HG03439 (cell line): Measurements from ENCODE around the gene BAG5.

Source experiments
- ATAC-seq: cut with Tn5 transposase; IDR thresholded peaks from one replicate; pipeline ENCODE4 v1.9.1; 2021; ENCODE audit warnings: mild to moderate bottlenecking, moderate library complexity; ENCODE audit not compliant: unreplicated experiment

BAG5 gene

DNA sequence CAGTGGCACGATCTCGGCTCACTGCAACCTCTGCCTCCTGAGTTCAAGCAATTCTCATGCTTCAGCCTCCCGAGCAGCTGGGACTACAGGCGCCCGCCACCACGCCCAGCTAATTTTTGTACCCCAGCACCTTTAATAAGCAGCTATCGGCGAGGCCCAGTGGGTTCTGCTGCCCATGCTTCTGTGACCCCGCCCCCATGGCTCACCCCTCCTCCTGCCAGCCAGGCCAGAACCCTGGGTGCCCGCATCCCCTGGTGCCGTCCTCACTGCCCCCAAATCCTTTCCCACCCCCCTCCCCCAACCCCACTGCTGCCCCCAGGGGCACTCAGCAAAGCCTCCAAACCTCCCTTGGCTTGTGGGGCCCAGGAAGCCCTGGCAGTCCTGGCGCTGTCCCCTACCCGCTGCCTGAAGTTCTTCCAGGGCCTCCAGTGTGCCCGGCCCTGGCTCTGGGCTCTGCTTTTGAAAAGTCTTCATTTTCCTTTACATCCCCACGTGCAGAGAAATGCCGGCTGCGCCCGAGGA, 14.5 kb downstream of the BAG5 start:
- no peak for ATAC-seq

GRCh38 chr14:103547455-103547940, 15.0 kb downstream of the BAG5 start:
- no peak for ATAC-seq

DNA sequence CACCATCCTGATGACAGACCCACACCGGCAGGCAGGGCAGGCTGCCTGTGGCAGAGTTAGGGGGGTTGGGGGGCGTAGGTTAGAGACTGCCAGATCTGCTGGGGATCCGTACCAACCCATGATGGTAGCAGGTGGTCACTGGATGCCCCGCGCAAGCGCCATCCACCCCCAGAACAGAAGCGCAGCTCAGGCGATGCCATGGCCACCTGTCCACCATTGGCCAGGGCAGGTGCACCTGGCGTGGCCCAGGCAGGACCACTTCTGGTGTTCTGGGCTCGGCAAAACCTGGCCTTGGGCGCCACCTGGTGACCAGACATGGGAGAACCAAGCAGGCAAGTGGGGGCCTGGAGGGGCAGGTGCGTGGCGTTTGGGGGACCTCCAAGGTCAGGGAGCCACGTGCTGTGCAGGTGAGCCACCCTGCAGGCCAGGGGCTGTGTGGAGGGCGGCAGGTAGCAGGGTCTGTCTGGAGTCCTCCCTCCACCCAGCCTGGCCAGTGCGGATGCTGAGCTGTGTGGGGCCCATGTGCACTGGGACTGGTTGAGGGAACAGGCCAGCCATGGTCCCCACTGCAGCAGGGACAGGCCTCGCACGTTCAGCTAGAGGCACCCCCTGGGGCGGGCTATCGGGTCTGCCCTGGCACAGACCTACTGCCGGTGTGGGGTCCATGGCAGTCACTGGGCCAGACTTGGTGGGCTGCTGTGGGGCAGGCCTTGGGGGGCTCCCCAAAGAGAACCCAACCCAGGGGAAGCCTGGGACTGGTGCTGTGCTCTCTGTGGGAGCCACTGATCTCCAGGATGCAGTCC, 15.6 kb downstream of the BAG5 start:
- ATAC-seq = no peak

GRCh38 chr14:103545915-103546651, 16.4 kb downstream of the BAG5 start:
- ATAC-seq = no peak

DNA sequence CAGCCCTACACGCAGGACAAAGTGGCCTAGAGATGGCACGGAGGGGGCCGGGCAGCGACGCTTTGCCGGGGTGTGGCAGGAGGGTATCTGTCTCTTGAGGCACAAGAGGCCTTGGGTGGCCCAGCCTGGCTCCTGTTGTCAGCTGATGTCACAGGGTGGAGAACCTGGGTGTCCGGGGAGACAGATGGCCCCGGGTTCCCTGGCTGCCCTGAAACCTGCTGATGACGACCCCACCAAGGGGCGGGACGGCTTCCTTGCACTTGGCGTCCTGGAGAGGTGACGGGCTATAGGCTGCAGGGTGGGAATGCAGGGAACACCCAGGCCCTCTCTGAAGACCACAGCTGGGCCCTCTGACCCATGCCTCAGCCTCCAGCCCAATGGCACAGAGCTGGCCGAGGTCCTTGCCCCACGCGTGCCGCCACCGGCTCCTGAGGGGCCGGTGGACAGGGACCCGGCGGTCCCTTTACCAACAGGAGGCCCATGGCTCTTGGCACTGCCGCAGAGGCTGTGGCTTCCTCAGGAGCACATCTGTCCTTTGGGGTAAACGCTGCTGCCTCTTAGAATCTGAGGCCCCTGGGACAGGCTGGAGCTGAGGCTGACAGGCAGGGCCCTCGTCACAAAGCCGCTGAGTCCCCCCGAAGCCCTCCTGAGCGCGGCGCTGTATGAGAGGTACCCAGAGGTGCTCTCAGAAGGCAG, 17.1 kb downstream of the BAG5 start:
- ATAC-seq = no peak

GRCh38 chr14:103544388-103545218, 17.9 kb downstream of the BAG5 start:
- ATAC-seq = no peak

- ATAC-seq = no peak
Measured at GRCh38 chr14:103543721-103544387, 18.6 kb downstream of the BAG5 start.

- ATAC-seq = no peak
Measured at GRCh38 chr14:103543140-103543539, 19.3 kb downstream of the BAG5 start.

GRCh38 chr14:103542605-103543088, 19.8 kb downstream of the BAG5 start:
- ATAC-seq = no peak

GRCh38 chr14:103541709-103542604, 20.5 kb downstream of the BAG5 start:
- ATAC-seq = no peak

DNA sequence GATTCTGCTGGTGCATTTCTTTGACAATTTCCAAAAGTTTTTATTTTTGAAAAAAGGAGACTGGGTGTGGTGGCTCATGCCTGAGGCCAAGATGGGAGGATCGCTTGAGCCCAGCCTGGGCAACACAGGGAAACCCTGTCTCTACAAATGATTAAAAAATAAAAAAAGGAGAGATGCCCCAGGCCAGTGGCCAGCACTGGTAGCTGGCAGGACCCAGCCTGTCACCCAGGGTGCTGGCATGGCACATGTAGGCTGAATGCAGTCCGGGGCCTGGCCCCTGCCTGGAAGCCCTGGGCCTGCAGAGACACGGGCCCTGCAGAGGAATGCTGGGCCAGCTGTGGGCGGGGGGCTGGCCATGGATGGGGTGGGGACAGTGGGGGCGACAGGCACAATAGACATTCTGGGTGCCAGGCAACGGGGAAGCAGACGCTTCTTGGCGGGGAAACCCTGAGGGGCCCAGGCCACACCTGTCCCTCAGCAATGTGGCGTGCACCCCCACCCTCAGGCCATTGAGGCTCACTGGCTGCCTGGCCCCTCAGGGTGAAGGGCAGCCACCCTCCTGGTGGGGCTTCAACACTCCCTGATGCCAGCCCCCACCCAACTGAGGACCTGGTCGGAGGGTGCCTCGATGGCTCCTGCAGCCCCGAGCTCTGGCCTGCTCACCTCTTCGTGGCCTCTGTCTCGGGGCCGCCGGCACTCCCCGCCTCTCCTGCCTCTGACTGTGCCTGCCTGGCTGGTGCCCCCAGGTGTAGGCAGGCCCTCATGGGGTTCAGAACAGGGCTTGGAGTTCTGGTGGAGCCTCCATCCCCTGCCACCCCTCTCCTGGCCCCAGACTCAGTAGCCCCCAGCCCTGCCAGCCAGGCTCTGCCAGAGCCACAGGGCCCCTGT, 21.4 kb downstream of the BAG5 start:
- no peak for ATAC-seq

GRCh38 chr14:103539056-103539825, 23.2 kb downstream of the BAG5 start:
- ATAC-seq = no peak

DNA sequence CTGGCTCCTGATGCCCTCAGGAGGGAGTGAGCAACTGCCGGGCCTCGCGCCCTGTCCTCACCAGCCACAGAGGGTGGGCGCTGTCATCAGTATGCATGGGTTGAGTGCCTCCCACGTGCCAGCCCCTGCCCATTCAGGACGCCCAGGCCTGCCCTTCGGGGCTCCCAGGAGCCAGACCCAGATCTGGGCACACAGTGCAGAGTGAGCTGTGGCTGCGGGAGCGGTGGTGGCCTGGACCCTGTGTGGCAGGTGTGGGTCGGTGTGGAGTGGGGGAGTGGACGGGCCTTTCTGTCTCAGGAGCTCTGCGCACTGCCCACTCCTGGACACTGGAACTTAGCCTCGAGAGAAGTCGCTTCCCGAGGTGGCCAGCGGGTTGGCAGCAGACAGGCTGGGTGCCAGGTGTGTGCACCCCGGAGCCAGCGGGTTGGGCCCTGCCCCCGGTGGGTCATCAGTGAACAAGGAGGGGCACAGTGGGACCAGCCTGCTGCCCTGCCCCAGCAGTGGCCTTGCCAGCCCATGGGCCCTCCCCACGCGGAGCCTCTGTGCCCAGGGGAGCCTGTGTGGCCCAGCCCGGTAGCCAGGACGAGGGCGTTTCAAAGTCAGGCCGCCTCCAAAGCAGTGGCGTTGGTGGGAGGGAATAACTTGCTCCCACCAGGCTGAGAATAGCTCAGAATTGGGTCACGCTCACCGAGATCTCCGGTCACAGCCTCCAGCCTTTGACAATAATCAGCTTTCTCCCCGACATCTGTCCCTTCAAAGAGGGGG, 24.0 kb downstream of the BAG5 start:
- ATAC-seq = no peak

GRCh38 chr14:103537175-103537990, 25.1 kb downstream of the BAG5 start:
- no peak for ATAC-seq

DNA sequence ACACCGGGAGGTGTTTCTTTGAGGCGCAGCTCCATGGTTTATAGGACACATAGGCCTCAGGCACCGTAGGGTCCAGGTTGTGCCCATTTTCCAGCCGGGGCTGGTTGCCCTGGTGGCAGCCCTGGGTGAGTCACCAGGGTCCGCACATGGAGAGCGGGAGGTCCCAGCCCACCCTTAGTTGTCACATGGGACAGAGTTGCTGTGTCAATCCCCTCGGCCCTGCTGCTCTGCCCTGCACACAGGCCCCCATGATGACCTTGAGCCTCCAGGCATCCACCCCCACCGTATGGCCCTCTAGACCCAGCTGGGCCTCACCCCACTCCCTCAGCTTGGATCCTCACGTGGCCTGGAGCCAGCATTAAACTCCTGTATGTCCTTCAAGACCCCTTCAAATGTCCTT, 25.8 kb downstream of the BAG5 start:
- no peak for ATAC-seq
